Keratinocyte (primary cell): ENCODE results near the gene CRADD.

Source experiments
- EZH2 ChIP-seq: IDR thresholded peaks from one replicate; pipeline ENCODE4 v1.6.1; 2012; ENCODE audit warnings: inconsistent platforms, mild to moderate bottlenecking, low read length, moderate library complexity
- TF ChIP-seq, protein P1 (sequence below), 3 experiments: IDR thresholded peaks in 1 of 3; conservative IDR thresholded peaks in 1 of 3; optimal IDR thresholded peaks in 1 of 3; 2 replicates in 2 of 3; 3 replicates in 1 of 3; pipeline versions ENCODE3 to v1.5.1; 2011; ENCODE audit warnings: low read length in 3 of 3, mild to moderate bottlenecking in 3 of 3, moderate library complexity in 2 of 3, control low read depth in 1 of 3, inconsistent platforms in 1 of 3; ENCODE audit not compliant: insufficient read depth in 2 of 3; ENCODE audit errors: extremely low read depth in 1 of 3

DNA sequence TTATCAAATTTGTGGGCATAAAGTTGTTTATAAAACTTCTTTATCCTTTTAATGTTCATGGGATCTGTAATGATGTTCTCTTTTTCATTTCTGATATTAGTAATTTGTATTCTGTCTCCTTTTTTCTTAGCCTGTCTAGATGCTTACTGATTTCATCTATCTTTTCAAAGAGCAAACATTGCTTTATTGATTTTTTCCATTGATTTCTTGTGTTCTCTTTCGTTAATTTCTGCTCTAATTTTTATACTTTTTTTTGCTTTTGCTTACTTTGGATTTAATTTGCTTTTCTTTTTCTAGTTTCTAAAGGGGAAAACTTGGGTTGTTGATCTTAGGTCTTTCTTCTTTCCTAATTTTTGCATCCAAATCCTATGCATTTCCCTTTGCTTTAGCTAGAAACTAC lies 42.5 kb downstream of the CRADD start:
- TF ChIP-seq, protein P1, sequence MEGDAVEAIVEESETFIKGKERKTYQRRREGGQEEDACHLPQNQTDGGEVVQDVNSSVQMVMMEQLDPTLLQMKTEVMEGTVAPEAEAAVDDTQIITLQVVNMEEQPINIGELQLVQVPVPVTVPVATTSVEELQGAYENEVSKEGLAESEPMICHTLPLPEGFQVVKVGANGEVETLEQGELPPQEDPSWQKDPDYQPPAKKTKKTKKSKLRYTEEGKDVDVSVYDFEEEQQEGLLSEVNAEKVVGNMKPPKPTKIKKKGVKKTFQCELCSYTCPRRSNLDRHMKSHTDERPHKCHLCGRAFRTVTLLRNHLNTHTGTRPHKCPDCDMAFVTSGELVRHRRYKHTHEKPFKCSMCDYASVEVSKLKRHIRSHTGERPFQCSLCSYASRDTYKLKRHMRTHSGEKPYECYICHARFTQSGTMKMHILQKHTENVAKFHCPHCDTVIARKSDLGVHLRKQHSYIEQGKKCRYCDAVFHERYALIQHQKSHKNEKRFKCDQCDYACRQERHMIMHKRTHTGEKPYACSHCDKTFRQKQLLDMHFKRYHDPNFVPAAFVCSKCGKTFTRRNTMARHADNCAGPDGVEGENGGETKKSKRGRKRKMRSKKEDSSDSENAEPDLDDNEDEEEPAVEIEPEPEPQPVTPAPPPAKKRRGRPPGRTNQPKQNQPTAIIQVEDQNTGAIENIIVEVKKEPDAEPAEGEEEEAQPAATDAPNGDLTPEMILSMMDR (optimal IDR thresholded peaks at IDR 0.05 in 1 of 3, IDR thresholded peaks at IDR 0.05 in 1 of 3, conservative IDR thresholded peaks at IDR 0.05 in 1 of 3; ENCODE audit: extremely low read depth in 1 of 3, insufficient read depth in 2 of 3, low read length in 3 of 3): no peak
- TF ChIP-seq EZH2: no peak
